Stimulated activated CD8-positive, alpha-beta memory T cell treated with anti-CD3 and anti-CD28 coated beads, Interleukin-15, amount 100 ng/mL, for 4 hours (primary cell): ENCODE results near the gene FTO.

Source experiments
- DNase-seq, 2 donors: peaks; one replicate each; pipeline ENCODE4 v3.0.0-alpha.2; 2020; ENCODE audit warnings: low read depth in 2 of 2

The FTO gene

DNA sequence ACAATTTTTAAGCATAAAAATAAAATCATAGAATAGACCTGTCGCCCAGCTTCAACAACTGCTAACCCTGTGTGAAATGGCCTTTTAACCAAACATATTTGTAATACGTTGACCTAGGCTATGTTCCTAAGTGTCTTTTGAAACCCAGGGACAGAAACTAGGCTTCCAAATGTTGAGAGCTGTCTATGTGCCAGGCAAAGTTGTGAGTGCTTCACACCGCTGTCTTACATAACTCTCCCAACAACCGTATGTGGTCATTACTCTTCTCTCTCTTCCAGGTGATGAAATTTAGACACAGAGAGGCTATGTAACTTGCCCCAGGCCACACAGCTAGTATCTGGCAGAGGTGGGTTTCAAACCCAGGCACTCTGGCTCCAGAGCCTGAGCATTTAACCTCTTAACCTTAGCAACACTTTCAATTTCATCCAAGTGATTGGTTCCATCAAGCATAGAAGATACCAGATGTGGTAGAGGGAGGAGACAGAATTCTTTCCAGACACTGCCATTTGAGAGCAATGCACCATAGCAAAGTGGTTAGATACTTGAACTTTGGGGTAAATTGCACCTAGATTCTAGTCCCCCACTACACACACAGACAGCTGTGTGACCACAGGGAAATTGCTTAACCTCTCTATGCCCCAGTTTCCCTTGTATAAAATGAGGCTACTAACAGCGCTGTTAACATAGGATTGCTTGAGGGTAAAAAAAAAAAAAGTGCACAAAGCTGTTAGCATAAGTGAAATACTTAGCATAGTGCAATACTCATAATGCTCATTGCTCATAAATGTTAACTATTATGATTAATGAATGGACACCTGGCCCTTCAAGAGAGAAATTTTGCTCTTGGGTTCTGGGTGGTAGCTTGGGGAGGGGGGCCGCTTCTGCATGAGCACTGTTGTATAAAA is 422.0 kb downstream of the FTO start:
- DNase-seq, result no peak

GRCh38 chr16:54126907-54127306 is 423.0 kb downstream of the FTO start:
- DNase-seq, result no peak

DNA sequence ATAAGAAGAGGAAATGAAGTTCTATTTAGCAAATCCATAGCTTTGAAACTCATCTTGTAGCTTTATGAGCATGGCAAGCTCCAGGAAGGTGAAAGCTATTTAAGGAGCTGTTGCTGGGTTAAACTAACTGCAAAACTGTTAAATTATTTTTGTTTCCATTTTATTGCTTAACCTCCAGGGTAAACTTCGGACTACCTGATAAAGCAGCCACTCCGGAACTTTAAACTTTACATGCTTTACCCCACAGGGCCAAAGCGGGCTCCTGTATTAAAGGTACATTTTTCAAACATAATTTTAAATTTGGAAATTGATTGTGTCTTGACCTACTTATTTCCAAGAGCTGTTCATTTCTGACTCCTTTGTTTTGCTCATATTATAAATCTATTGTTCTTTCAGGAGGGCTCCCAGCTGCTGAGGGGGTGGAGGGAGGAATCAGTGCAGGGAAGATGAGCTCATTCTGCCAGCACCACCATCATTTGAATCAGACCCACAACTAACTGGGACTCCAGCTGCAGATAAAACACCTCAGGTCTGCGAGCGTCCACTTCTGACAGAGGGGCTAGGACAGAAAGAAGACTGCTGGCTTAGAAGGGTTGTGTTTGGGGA is 424.8 kb downstream of the FTO start:
- DNase-seq, result no peak

DNA sequence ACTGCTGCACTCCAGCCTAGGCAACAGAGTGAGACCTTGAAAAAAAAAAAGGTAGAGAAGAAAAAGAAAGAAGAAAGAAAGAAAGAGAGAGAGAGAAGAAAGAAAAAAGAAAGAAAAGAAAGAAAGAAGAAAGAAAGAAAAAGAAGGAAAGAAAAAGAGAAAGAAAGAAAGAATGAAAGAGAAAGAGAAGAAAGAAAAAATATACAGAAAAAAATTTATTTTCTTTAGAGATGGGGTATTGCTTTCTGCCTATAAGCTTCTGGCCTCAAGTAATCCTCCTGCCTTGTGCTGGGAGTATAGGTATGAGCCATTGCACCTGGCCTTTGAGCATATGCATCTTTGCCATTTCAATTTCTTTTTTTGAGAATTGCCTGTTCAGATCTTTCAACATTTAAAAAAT is 425.9 kb downstream of the FTO start:
- no peak for DNase-seq

DNA sequence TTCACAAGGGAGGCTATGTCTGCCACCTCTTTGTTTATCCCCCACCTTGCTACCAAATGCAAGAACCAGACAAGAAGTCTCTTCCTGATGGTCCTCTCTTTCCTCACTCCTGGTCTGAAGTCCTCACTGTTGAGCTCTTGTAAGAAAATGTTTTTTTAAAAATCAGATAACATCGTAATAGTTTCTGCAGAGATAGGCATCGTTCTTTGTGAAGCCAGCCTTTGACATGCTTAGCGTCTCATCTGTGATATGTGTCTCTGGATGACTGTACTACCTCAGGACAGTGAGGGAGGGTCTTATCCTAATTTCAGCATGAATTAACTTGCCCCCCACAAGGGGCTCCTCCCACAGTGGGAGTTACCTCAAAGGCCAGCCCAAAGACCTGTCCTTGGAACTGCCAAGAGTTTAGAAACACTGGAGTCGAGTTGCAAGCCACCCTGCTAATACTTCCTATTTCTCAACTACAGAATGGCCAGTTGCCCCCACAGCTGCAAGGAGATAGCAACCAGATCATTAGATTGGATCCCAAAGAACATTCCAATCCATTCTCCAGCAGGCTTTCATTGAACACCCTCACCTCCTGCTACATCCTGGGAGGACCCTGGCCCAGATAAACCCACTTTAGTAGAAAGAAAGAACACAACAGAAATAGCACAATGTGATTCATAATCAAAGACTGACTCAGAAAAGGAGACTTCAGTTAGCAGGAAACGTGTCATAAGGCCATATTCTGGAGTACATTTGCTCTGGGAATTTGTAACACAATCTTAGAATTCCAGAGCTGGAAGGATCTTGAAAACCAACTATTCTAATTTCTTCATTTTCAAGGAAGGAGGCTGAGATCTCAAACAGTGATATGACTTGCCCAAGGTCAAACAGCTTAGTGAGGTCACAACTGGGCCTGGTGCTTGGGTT is 431.7 kb downstream of the FTO start:
- DNase-seq, result no peak

DNA sequence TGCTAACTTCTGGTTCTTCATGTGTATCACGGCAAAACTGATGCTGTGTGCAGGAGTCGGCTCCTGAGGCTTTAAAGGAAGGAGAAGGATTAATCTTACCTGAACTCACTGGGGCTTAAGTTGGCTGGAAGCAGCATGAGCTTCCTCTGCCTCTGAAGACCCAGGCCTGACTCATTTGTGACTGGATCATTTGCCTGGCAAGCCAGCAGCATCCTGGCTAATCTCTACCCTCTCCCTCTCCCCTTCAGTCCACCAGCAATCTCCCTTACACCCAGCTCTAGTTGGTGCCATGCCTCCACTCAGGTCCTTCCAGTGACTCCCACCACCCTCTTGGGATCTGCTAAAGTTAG is 432.3 kb downstream of the FTO start:
- DNase-seq, result no peak

GRCh38 chr16:54140057-54140787 is 436.3 kb downstream of the FTO start:
- no peak for DNase-seq

DNA sequence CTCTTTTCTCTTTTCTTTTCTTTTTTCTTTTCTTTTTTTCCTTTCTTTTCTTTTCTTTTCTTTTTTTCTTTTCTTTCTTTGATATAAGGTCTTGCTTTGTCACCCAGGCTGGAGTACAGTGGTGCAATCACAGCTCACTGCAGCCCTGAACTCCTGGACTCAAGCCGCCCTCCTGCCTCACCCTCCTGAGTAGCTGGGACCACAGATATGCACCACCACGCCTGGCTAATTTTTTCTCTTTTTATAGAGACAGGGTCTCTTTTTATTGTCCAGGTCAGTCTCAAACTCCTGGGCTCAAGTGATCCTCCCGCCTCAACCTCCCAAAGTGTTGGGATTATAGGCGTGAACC is 436.8 kb downstream of the FTO start:
- DNase-seq, result no peak

DNA sequence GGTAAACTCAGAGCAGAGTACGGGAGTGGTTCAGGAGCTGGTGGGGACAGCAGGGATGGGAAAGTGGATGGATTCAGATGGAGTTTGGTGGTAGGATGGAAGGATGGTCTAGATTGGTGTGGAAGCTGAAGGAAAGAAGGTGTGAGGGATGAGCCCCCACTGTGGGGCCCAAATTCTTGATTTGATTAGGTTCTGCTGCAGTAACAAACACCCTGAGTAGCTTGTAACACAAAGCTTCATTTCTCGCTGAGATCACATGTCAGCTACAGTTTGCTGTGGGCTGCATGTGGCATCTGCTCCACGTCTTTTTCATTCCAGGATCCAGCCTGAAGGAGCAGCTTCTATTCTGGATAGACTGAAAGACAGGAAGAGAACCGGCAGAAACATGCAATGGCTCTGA is 438.8 kb downstream of the FTO start:
- DNase-seq, result no peak

- DNase-seq, result no peak
Observed at GRCh38 chr16:54143410-54143809, 439.5 kb downstream of the FTO start.

GRCh38 chr16:54143934-54144571 is 440.1 kb downstream of the FTO start:
- no peak for DNase-seq

DNA sequence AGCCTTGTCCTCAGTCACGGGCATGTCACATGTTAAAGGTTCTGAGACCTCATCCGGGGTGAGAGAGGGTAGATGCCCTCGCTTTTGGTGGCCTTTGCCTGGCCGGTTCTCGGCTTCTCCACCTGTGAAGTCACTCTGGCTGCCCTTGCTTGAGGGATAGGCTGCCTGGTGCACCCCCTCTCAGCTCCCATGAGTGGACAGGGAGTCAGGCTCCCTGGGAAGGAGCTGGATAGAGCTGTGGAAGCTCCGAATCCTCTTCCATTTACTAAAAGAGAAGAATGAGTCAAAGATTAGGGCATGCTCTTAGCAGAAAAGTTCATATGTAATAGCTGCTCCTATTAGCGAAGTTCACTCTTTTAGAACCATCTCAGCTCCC is 440.6 kb downstream of the FTO start:
- DNase-seq, result no peak

DNA sequence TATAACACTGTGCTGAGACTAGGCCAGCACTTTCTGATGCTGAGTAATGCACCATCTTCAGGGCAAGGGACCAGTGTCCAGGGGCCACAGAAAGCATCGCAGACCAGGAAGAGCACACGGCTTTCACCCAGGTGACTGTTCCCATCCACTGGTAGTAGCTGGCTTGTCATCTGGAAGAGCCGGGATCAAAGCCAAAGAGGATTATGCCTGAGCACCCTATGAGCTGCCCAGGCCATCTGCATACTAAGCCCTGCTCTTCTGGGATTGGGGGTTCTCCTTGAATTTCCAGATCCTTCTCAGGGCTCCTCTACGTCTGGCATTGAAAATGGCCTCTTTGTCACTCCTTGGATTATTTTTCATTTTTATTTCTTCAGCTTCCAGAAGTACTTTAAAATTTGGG is 441.9 kb downstream of the FTO start:
- no peak for DNase-seq

GRCh38 chr16:54148974-54149373 is 445.0 kb downstream of the FTO start:
- DNase-seq, result no peak

GRCh38 chr16:54150861-54151260 is 446.9 kb downstream of the FTO start:
- no peak for DNase-seq

- no peak for DNase-seq
Observed at GRCh38 chr16:54152362-54153239, 448.6 kb downstream of the FTO start.

DNA sequence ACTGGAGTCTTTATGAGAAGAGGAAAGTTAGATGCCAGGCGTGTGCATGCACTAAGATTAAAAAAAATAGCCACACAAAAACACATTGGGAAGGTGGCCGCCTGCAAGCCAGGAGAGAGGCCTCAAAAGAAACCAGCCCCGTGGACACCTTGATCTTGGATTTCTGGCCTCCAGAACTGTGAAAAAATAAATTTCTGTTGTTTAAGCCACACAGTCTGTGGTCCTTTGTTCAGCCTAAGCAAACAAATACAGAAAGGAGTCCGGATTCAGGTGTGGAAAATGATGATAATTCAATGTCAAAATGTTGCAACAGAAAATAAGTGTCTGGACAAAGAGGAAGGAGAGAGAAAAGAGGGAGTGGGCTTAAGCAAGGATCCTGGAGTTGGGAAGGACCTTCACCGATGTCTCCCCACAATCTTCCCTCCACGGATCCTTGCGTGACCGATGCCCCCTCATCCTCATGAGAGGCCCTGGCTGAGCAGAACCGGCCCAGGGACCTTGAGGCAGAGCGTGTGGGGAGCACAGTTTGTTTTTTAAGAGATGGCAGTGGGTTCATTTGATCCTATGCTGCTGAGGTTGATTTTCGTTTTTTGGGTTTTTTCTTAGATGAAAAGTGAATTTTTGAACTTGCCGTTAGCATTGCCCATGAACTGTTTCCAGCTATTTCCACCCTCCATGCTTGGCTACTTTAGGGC is 449.4 kb downstream of the FTO start:
- DNase-seq, result no peak

- DNase-seq, result no peak
Observed at GRCh38 chr16:54156349-54156748, 452.4 kb downstream of the FTO start.

- no peak for DNase-seq
Observed at GRCh38 chr16:54158986-54159385, 455.0 kb downstream of the FTO start.
